HG02943 (cell line): ENCODE results near the gene CD164L2.

ENCODE experiments used
- ATAC-seq: cut with Tn5 transposase; IDR thresholded peaks from one replicate; pipeline ENCODE4 v1.9.1; 2021; ENCODE audit warnings: mild to moderate bottlenecking, low read depth, moderate library complexity; ENCODE audit not compliant: unreplicated experiment

CD164L2 gene

GRCh38 chr1:27365372-27366112 is 17.6 kb downstream of the CD164L2 start:
- ATAC-seq: peak; percentile 41

- no peak for ATAC-seq
Measured at GRCh38 chr1:27364696-27365371, 18.3 kb downstream of the CD164L2 start.

- no peak for ATAC-seq
Measured at GRCh38 chr1:27363766-27364695, 19.1 kb downstream of the CD164L2 start.

GRCh38 chr1:27361553-27361952 is 21.6 kb downstream of the CD164L2 start:
- ATAC-seq: no peak

- no peak for ATAC-seq
Measured at GRCh38 chr1:27361044-27361402, 22.1 kb downstream of the CD164L2 start.

- no peak for ATAC-seq
Measured at GRCh38 chr1:27360159-27361043, 22.7 kb downstream of the CD164L2 start.

GRCh38 chr1:27359822-27360158 is 23.3 kb downstream of the CD164L2 start:
- ATAC-seq: no peak

- no peak for ATAC-seq
Measured at GRCh38 chr1:27358928-27359313, 24.2 kb downstream of the CD164L2 start.

GRCh38 chr1:27358038-27358927 is 24.9 kb downstream of the CD164L2 start:
- no peak for ATAC-seq

- ATAC-seq: peak; percentile 54
Measured at GRCh38 chr1:27357281-27358037, 25.7 kb downstream of the CD164L2 start.

GRCh38 chr1:27356619-27357280 is 26.4 kb downstream of the CD164L2 start:
- no peak for ATAC-seq

- no peak for ATAC-seq
Measured at GRCh38 chr1:27356277-27356618, 26.9 kb downstream of the CD164L2 start.

- ATAC-seq: no peak
Measured at GRCh38 chr1:27355683-27356082, 27.4 kb downstream of the CD164L2 start.

GRCh38 chr1:27353629-27354028 is 29.5 kb downstream of the CD164L2 start:
- no peak for ATAC-seq

- ATAC-seq: no peak
Measured at GRCh38 chr1:27353166-27353565, 30.0 kb downstream of the CD164L2 start.

- ATAC-seq: no peak
Measured at GRCh38 chr1:27351541-27352107, 31.5 kb downstream of the CD164L2 start.

- ATAC-seq: no peak
Measured at GRCh38 chr1:27350663-27351540, 32.2 kb downstream of the CD164L2 start.
